Duodenal mucosa (tissue), 2 donors: ENCODE data around the gene FXYD5.

Source experiments
- H3K27ac ChIP-seq: one replicate; pipeline ENCODE4 v1.7.0; 2013; ENCODE audit warnings: low read depth, low read length
- H3K27me3 ChIP-seq, 2 donors: one replicate each; pipeline ENCODE4 v1.7.0; 2013; ENCODE audit warnings: low read length in 2 of 2, control low read depth in 1 of 2; ENCODE audit not compliant: insufficient read depth in 2 of 2, control insufficient read depth in 1 of 2
- H3K36me3 ChIP-seq, 2 donors: one replicate each; pipeline ENCODE4 v1.7.0; 2013; ENCODE audit warnings: low read length in 2 of 2, control low read depth in 1 of 2; ENCODE audit not compliant: insufficient read depth in 2 of 2, control insufficient read depth in 1 of 2
- H3K4me1 ChIP-seq, 2 donors: one replicate each; pipeline ENCODE4 v1.7.0; 2013; ENCODE audit warnings: low read length in 2 of 2, control low read depth in 1 of 2; ENCODE audit not compliant: insufficient read depth in 2 of 2, control insufficient read depth in 1 of 2
- H3K4me3 ChIP-seq, 2 donors: one replicate each; pipeline ENCODE4 v1.7.0; 2013; ENCODE audit warnings: low read length in 2 of 2, low read depth in 1 of 2
- H3K9ac ChIP-seq, 2 donors: one replicate each; pipeline ENCODE4 v1.7.0; 2013; ENCODE audit warnings: low read length in 2 of 2, low read depth in 1 of 2
- H3K9me3 ChIP-seq, 2 donors: one replicate each; pipeline ENCODE4 v1.7.0; 2013; ENCODE audit warnings: low read length in 2 of 2, control low read depth in 1 of 2; ENCODE audit not compliant: control insufficient read depth in 1 of 2

Gene FXYD5

DNA sequence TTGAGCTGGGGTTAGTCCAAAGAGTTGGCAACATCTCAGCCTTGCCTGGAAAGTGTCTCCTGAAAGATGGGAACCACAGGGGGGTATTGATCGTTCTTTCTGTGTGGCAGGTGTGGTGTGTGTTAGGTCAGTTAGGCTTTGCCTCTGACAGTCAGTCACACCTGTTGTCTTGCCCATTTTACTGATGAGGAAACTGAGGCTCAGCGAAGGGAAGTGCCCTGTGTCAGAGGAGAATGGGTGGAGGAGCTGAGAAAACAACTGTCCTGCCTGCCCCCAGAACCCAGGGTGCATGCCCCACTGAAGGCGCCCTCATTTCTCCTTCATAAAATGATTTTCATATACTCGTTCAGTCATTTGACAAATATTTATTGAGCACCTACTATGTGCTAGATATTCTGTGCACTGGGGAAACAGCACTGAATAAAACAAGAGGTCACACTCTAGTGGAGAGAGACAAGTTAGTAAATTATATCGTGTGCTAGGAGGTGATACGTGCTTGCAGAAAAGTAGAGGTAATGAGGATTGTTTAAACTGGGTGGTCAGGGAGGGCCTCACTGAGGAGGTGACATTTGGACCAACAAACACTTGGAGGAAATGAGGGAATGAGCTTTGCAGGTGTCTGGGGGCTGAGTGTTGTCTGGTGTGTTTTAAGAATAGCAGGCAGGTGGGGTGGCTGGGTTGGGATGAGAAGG, 1.6 kb downstream of the FXYD5 start:
- H3K27ac ChIP-seq = no peak overlapping the region
- H3K27me3 ChIP-seq = peaks cover 21 to 22% of the 10 kb centered on the region in 2 donors
- H3K9ac ChIP-seq = peak overlapping the region; percentile 46 to 69
- H3K36me3 ChIP-seq = peaks cover 0 to 19% of the 10 kb centered on the region in 2 donors
- peaks cover 8 to 24% of the 10 kb centered on the region in 2 donors for H3K4me1 ChIP-seq
- H3K4me3 ChIP-seq = peak overlapping the region; percentile 74 to 81
- no peaks in the 10 kb centered on the region for H3K9me3 ChIP-seq

DNA sequence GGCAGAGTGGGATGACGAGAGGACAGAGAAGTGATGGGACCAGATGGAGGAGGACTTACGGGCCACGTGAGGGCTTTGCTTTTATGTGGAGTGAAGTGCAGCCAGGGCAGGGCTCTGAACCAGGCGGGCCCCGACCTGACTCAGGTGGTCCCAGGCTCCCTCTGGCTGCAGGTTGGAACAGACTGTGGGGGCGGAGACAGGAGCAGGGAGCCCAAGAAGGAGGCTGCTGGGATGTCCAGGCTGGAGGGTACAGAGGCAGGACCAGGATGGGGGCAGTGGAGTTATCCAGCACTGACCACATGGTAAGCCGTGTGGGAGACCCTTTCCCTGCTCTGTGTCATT, 2.1 kb downstream of the FXYD5 start:
- peaks cover 20 to 22% of the 10 kb centered on the region in 2 donors for H3K27me3 ChIP-seq
- no peak overlapping the region for H3K4me3 ChIP-seq
- no peaks in the 10 kb centered on the region for H3K9me3 ChIP-seq
- H3K4me1 ChIP-seq = peaks cover 8 to 24% of the 10 kb centered on the region in 2 donors
- H3K27ac ChIP-seq = no peak overlapping the region
- no peak overlapping the region for H3K9ac ChIP-seq
- peaks cover 0 to 23% of the 10 kb centered on the region in 2 donors for H3K36me3 ChIP-seq

- H3K27ac ChIP-seq = no peak overlapping the region
- no peak overlapping the region for H3K9ac ChIP-seq
- H3K4me3 ChIP-seq = no peak overlapping the region
- peaks cover 8 to 24% of the 10 kb centered on the region in 2 donors for H3K4me1 ChIP-seq
- H3K9me3 ChIP-seq = no peaks in the 10 kb centered on the region
- peaks cover 0 to 30% of the 10 kb centered on the region in 2 donors for H3K36me3 ChIP-seq
- peaks cover 18 to 19% of the 10 kb centered on the region in 2 donors for H3K27me3 ChIP-seq
These were observed 2.9 kb downstream of the FXYD5 start for GRCh38 chr19:35157431-35157830.

DNA sequence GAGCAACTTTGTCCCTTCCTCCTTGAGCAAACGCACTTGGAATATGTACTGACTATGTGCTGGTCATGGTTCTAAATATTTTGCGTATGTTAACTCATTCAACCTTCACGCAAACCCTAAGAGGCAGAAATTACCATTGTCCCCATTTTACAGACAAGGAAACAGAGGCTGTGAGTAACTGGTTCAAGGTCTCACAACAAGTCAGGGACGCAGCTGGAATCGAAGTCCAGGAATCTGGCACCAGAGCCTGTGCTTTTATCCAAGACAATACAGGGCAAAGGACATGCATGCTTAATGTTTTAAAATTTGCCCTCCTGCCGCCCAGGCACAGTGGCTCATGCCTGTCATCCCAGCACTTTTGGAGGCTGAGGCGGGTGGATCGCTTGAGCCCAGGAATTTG, 5.1 kb downstream of the FXYD5 start:
- Histone ChIP-seq H3K27ac (no peak overlapping the region), H3K27me3 (peaks cover 12 to 13% of the 10 kb centered on the region in 2 donors), H3K9me3 (peaks cover 0 to 7% of the 10 kb centered on the region in 2 donors), H3K4me3 (no peak overlapping the region), H3K36me3 (peaks cover 0 to 50% of the 10 kb centered on the region in 2 donors), H3K4me1 (peaks cover 8 to 16% of the 10 kb centered on the region in 2 donors), H3K9ac (no peak overlapping the region)

DNA sequence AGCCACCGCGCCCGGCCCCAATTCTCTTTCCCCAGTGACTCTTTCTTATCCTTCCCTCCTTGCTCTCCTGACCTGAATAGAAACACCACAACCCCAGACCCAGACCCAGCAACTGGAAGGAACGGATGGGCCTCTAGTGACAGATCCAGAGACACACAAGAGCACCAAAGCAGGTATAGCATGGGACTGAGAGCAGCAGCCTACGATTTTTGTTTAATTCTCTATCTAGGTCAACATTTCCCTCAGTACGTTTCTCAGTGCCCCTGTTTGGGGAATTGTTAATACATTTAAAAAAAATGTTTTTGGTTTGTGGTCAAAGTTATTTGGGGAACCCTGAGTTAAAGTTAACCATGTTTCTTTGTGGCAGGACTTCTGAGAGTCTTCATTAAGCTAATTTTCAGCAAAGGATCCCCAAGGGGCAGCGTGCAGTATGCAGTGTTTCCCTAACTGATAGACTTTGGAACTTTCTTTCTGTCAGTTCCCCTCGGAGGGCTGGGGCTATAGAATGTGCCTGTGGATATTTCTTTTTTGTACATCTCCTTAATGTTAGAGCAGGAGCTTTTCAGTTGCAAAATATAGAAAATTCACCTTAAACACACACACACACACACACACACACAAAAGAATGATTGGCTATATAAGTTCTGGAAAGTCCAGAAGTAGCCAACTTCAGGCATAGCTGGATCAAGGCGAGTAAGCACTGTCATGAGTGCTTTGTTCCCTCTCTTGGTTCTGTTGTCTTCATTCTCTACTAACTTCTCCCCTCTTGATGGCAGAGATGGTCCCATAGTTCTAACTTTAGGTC, 6.3 kb downstream of the FXYD5 start:
- Histone ChIP-seq H3K4me1 (peaks cover 3 to 5% of the 10 kb centered on the region in 2 donors), H3K27me3 (peaks cover under 1 to 6% of the 10 kb centered on the region in 2 donors), H3K27ac (no peak overlapping the region), H3K36me3 (peaks cover 0 to 53% of the 10 kb centered on the region in 2 donors), H3K4me3 (no peak overlapping the region), H3K9me3 (peaks cover 0 to 8% of the 10 kb centered on the region in 2 donors), H3K9ac (no peak overlapping the region)

GRCh38 chr19:35161434-35161743, 6.9 kb downstream of the FXYD5 start:
- Histone ChIP-seq H3K9ac (no peak overlapping the region), H3K27ac (no peak overlapping the region), H3K9me3 (peaks cover 6 to 8% of the 10 kb centered on the region in 2 donors), H3K36me3 (peaks cover 0 to 58% of the 10 kb centered on the region in 2 donors), H3K4me1 (no peaks in the 10 kb centered on the region), H3K4me3 (no peak overlapping the region), H3K27me3 (peaks cover 0 to under 1% of the 10 kb centered on the region in 2 donors)

- Histone ChIP-seq H3K4me3 (no peak overlapping the region), H3K4me1 (no peaks in the 10 kb centered on the region), H3K27me3 (no peaks in the 10 kb centered on the region), H3K36me3 (peaks cover 0 to 59% of the 10 kb centered on the region in 2 donors), H3K9me3 (peaks cover 6 to 8% of the 10 kb centered on the region in 2 donors), H3K9ac (no peak overlapping the region), H3K27ac (no peak overlapping the region)
These were observed 8.2 kb downstream of the FXYD5 start for GRCh38 chr19:35162471-35163326.

GRCh38 chr19:35164418-35164817, 9.9 kb downstream of the FXYD5 start:
- no peak overlapping the region for H3K9ac ChIP-seq
- H3K4me3 ChIP-seq = no peak overlapping the region
- peaks cover 0 to 50% of the 10 kb centered on the region in 2 donors for H3K36me3 ChIP-seq
- H3K27ac ChIP-seq = no peak overlapping the region
- no peaks in the 10 kb centered on the region for H3K27me3 ChIP-seq
- H3K9me3 ChIP-seq = peaks cover 6 to 8% of the 10 kb centered on the region in 2 donors
- H3K4me1 ChIP-seq = no peaks in the 10 kb centered on the region

GRCh38 chr19:35165200-35166058, 10.9 kb downstream of the FXYD5 start:
- peaks cover 6 to 8% of the 10 kb centered on the region in 2 donors for H3K9me3 ChIP-seq
- H3K9ac ChIP-seq = no peak overlapping the region
- no peak overlapping the region for H3K4me3 ChIP-seq
- no peaks in the 10 kb centered on the region for H3K4me1 ChIP-seq
- H3K27me3 ChIP-seq = no peaks in the 10 kb centered on the region
- no peak overlapping the region for H3K27ac ChIP-seq
- peaks cover 0 to 45% of the 10 kb centered on the region in 2 donors for H3K36me3 ChIP-seq
